ENCODE results near the gene PGA5. TPM values are rescaled to one million over a fixed set of nuclear protein-coding genes. Genes with fewer than 3 reads are reported as not detected.
"Not testable (repeated sequence)": the region's sequence is repeated elsewhere in the genome, so short reads cannot be mapped to it uniquely, and the experiment has no call there.

PGA5 gene
- total RNA-seq, 1 donor from 2014 or later: not detected

DNA sequence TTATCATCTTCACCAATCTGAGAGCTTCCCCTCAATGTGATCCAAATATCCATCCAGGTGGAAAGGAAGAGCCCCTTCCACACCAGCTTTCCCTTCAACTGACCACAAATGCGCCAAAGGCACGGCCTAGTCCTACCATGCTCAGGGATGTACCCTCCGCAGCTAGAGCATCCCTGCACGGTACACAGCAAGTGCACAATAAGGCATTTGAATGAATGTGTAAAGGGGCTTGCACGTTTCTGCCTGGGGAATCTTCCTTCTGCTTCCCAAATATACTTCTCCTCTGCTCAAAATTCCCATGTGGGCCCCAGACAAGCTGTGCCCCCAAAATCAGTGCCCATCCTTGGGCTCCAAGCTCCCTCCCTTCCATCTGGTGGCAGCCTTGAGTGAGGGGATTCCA lies 22.0 kb upstream of the PGA5 start:
- H3K4me3 ChIP-seq; DNase-seq; H3K27me3 ChIP-seq (ENCODE audit: low read depth); H3K4me1 ChIP-seq; H3K27ac ChIP-seq (replicated peaks); H3K36me3 ChIP-seq; intact Hi-C loops (cut with micrococcal nuclease); H3K9me3 ChIP-seq (replicated peaks): not testable (repeated sequence)

DNA sequence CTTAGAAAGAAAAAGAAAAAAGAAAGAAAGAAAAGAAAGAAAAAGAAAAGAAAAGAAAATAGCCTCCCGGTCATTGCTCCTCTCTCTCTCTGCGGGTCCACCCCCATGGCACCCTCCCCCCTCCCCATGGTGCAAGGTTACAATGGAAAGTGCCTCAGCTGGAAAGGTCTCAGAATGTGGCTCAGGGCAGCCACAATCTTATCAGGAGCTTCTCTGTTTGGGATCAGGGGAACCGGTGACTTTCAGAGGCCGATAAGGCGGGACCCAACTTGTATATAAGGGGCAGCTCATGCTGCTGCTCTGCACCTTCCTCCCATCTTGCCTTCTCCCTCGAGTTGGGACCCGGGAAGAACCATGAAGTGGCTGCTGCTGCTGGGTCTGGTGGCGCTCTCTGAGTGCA lies 18.9 kb upstream of the PGA5 start, which contains the start of gene PGA4:
TSS of gene PGA4 (plus strand) at position 301 of the 400 bp plus-strand sequence. CDS start at position 355, 54 bp downstream.
- H3K4me3 ChIP-seq; H3K9me3 ChIP-seq (replicated peaks); H3K27me3 ChIP-seq (ENCODE audit: low read depth); DNase-seq; H3K36me3 ChIP-seq; H3K27ac ChIP-seq (replicated peaks); H3K4me1 ChIP-seq; intact Hi-C loops (cut with micrococcal nuclease): not testable (repeated sequence)

GRCh38 chr11:61222692-61223091 lies 18.3 kb upstream of the PGA5 start:
- H3K9me3 ChIP-seq (replicated peaks); DNase-seq; H3K4me1 ChIP-seq; intact Hi-C loops (cut with micrococcal nuclease); H3K27me3 ChIP-seq (ENCODE audit: low read depth); H3K36me3 ChIP-seq; H3K4me3 ChIP-seq; H3K27ac ChIP-seq (replicated peaks): not testable (repeated sequence)

DNA sequence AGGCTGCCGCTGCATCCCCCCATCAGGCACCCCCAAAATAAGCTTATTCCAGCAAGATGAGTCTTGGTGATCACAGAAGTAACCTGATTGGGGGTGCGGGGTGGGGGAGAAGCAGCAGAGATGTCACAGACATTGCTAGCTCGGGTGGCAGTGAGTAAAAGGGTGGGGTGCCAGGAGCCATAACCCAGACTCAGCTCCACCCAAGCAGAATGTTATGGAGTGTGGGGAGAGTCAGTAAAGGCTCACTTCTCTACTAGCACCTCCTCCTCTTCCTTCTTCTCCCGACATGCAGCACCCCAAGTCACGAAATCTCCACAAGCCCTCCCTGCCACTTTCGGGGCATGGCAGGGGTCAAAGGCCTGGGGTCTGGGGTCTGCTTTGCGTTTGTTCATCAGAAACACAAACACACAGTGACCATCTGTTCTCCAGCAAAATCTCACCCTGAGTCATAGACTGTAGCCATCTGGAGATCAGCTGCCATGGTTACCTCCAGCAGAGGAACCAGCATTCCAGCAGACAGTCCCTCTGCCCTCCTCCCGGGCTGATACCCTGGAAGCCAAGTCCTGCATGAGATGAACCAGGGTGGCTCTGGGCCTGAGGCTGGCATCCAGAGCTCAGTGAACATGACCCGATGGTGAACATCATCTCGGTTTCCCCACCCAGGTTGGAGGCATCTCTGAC lies 14.4 kb upstream of the PGA5 start:
- H3K36me3 ChIP-seq; intact Hi-C loops (cut with micrococcal nuclease); DNase-seq; H3K27ac ChIP-seq (replicated peaks); H3K4me1 ChIP-seq; H3K9me3 ChIP-seq (replicated peaks); H3K27me3 ChIP-seq (ENCODE audit: low read depth); H3K4me3 ChIP-seq: not testable (repeated sequence)

DNA sequence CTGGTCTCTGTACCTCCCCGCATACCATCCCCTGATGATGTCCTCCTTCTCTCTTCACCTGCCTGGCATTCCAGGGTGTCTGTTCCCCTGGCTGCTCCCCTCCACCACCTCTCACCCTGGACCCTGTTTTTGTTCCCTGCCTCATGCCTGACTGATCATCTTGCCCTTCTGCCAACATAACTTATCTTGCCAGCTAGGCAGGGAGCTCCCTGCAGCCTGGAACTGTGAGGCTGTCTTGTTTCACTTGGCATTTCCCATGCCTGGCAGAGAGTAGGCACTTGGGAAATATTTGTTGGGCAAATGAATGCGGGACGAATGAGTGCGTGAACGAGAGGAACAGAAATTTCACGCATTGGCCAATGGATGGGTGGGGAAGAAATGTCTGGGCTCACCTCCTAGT lies 11.5 kb upstream of the PGA5 start:
- intact Hi-C loops (cut with micrococcal nuclease); H3K27me3 ChIP-seq (ENCODE audit: low read depth); DNase-seq; H3K4me3 ChIP-seq; H3K9me3 ChIP-seq (replicated peaks); H3K27ac ChIP-seq (replicated peaks); H3K4me1 ChIP-seq; H3K36me3 ChIP-seq: not testable (repeated sequence)

- H3K4me1 ChIP-seq; H3K4me3 ChIP-seq; intact Hi-C loops (cut with micrococcal nuclease); DNase-seq; H3K9me3 ChIP-seq (replicated peaks); H3K27ac ChIP-seq (replicated peaks); H3K36me3 ChIP-seq; H3K27me3 ChIP-seq (ENCODE audit: low read depth): not testable (repeated sequence)
Observed at GRCh38 chr11:61231033-61231432, 9.9 kb upstream of the PGA5 start.

GRCh38 chr11:61231585-61231984 lies 9.4 kb upstream of the PGA5 start:
- H3K4me3 ChIP-seq; H3K36me3 ChIP-seq; DNase-seq; H3K4me1 ChIP-seq; H3K27ac ChIP-seq (replicated peaks); H3K27me3 ChIP-seq (ENCODE audit: low read depth); intact Hi-C loops (cut with micrococcal nuclease); H3K9me3 ChIP-seq (replicated peaks): not testable (repeated sequence)

GRCh38 chr11:61232548-61233145 lies 8.3 kb upstream of the PGA5 start:
- H3K27ac ChIP-seq (replicated peaks); H3K4me1 ChIP-seq; DNase-seq; H3K4me3 ChIP-seq; H3K36me3 ChIP-seq; H3K27me3 ChIP-seq (ENCODE audit: low read depth); intact Hi-C loops (cut with micrococcal nuclease); H3K9me3 ChIP-seq (replicated peaks): not testable (repeated sequence)

GRCh38 chr11:61237130-61237529 lies 3.8 kb upstream of the PGA5 start:
- H3K27me3 ChIP-seq (ENCODE audit: low read depth); H3K9me3 ChIP-seq (replicated peaks); H3K4me3 ChIP-seq; H3K4me1 ChIP-seq; H3K36me3 ChIP-seq; H3K27ac ChIP-seq (replicated peaks); DNase-seq; intact Hi-C loops (cut with micrococcal nuclease): not testable (repeated sequence)

DNA sequence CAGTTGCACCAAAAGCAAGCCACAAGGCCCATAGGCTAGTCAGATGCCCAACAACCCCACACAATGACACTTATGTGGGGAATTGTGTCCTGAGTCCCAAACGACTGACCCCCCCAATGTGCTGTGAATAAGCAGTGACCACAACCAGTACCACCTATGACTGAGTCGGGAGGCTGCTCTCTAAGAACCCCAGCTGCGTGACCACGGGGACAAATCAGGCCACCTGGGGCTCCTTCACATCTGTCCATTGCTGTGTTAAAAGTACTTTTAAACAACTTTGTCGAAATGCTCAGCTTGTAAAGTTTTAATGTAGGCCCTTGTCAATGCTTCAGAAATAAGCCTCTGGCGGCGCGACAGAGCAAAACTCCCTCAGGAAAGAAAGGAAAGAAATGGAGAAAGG lies 687 bp upstream of the PGA5 start:
- H3K4me1 ChIP-seq; H3K27ac ChIP-seq (replicated peaks); intact Hi-C loops (cut with micrococcal nuclease); DNase-seq; H3K9me3 ChIP-seq (replicated peaks); H3K4me3 ChIP-seq; H3K36me3 ChIP-seq; H3K27me3 ChIP-seq (ENCODE audit: low read depth): not testable (repeated sequence)

GRCh38 chr11:61241526-61241925 lies 551 bp downstream of the PGA5 start:
- H3K9me3 ChIP-seq (replicated peaks); H3K27me3 ChIP-seq (ENCODE audit: low read depth); H3K4me1 ChIP-seq; H3K27ac ChIP-seq (replicated peaks); DNase-seq; H3K36me3 ChIP-seq; H3K4me3 ChIP-seq; intact Hi-C loops (cut with micrococcal nuclease): not testable (repeated sequence)

GRCh38 chr11:61245284-61245964 lies 4.4 kb downstream of the PGA5 start:
- intact Hi-C loops (cut with micrococcal nuclease); H3K9me3 ChIP-seq (replicated peaks); H3K27ac ChIP-seq (replicated peaks); H3K36me3 ChIP-seq; H3K27me3 ChIP-seq (ENCODE audit: low read depth); DNase-seq; H3K4me3 ChIP-seq: not testable (repeated sequence)
- peaks cover 10% of the 10 kb centered on the region for H3K4me1 ChIP-seq

- H3K9me3 ChIP-seq (replicated peaks); DNase-seq; H3K4me3 ChIP-seq; H3K27me3 ChIP-seq (ENCODE audit: low read depth); H3K36me3 ChIP-seq; H3K27ac ChIP-seq (replicated peaks); intact Hi-C loops (cut with micrococcal nuclease): not testable (repeated sequence)
- peaks cover 18% of the 10 kb centered on the region for H3K4me1 ChIP-seq
Observed at GRCh38 chr11:61248071-61248470, 7.1 kb downstream of the PGA5 start.

GRCh38 chr11:61249201-61249600 lies 8.2 kb downstream of the PGA5 start:
- H3K27ac ChIP-seq (replicated peaks); H3K27me3 ChIP-seq (ENCODE audit: low read depth); H3K36me3 ChIP-seq; H3K9me3 ChIP-seq (replicated peaks); intact Hi-C loops (cut with micrococcal nuclease); DNase-seq; H3K4me3 ChIP-seq: not testable (repeated sequence)
- peaks cover 18% of the 10 kb centered on the region for H3K4me1 ChIP-seq

Measured in left ventricle myocardium inferior (tissue), 1 donor.